HG03520 (cell line): ENCODE data around the gene AGBL1.

ENCODE experiments used
- ATAC-seq: cut with Tn5 transposase; IDR thresholded peaks from one replicate; pipeline ENCODE4 v1.9.1; 2021; ENCODE audit warnings: mild to moderate bottlenecking, moderate library complexity; ENCODE audit not compliant: unreplicated experiment

AGBL1 gene

GRCh38 chr15:86765281-86765680, 685.6 kb downstream of the AGBL1 start:
- ATAC-seq: no peak

GRCh38 chr15:86772369-86773059, 692.8 kb downstream of the AGBL1 start:
- ATAC-seq: no peak

- ATAC-seq: no peak
Observed at GRCh38 chr15:86773736-86774135, 694.1 kb downstream of the AGBL1 start.

GRCh38 chr15:86776145-86776544, 696.5 kb downstream of the AGBL1 start:
- ATAC-seq: no peak

- ATAC-seq: no peak
Observed at GRCh38 chr15:86796521-86796920, 716.9 kb downstream of the AGBL1 start.

GRCh38 chr15:86797135-86797534, 717.5 kb downstream of the AGBL1 start:
- no peak for ATAC-seq

GRCh38 chr15:86799226-86799625, 719.6 kb downstream of the AGBL1 start:
- ATAC-seq: no peak

- no peak for ATAC-seq
Observed at GRCh38 chr15:86802244-86802643, 722.6 kb downstream of the AGBL1 start.

GRCh38 chr15:86804406-86804805, 724.7 kb downstream of the AGBL1 start:
- no peak for ATAC-seq

- ATAC-seq: no peak
Observed at GRCh38 chr15:86810329-86810728, 730.7 kb downstream of the AGBL1 start.

- no peak for ATAC-seq
Observed at GRCh38 chr15:86813892-86814291, 734.2 kb downstream of the AGBL1 start.

- ATAC-seq: no peak
Observed at GRCh38 chr15:86829245-86829644, 749.6 kb downstream of the AGBL1 start.

GRCh38 chr15:86830304-86830703, 750.6 kb downstream of the AGBL1 start:
- ATAC-seq: no peak

- no peak for ATAC-seq
Observed at GRCh38 chr15:86833595-86833994, 753.9 kb downstream of the AGBL1 start.

- no peak for ATAC-seq
Observed at GRCh38 chr15:86834115-86834863, 754.6 kb downstream of the AGBL1 start.

GRCh38 chr15:86837294-86838061, 757.8 kb downstream of the AGBL1 start:
- ATAC-seq: no peak

GRCh38 chr15:86839502-86839901, 759.8 kb downstream of the AGBL1 start:
- no peak for ATAC-seq

- ATAC-seq: no peak
Observed at GRCh38 chr15:86840996-86841395, 761.3 kb downstream of the AGBL1 start.

- ATAC-seq: no peak
Observed at GRCh38 chr15:86842199-86842598, 762.5 kb downstream of the AGBL1 start.

GRCh38 chr15:86846036-86846435, 766.4 kb downstream of the AGBL1 start:
- no peak for ATAC-seq

- ATAC-seq: no peak
Observed at GRCh38 chr15:86849136-86849535, 769.5 kb downstream of the AGBL1 start.
